OCI-LY7 (cell line): ENCODE results near the gene IER5L.

Experiments used
- CTCF ChIP-seq: fragments of 200-600 bp; sonication (generic); conservative IDR thresholded peaks from 2 replicates; pipeline ENCODE4 v1.5.1; 2014; ENCODE audit warnings: mild to moderate bottlenecking, antibody characterized with exemption, low read length, moderate library complexity, mixed read lengths
- EZH2phosphoT487 ChIP-seq: fragments of 200-600 bp; sonication (generic); IDR thresholded peaks from 2 replicates; pipeline ENCODE4 v1.6.1; 2018; ENCODE audit warnings: low read depth, borderline replicate concordance, mild to moderate bottlenecking, mixed run types, antibody characterized with exemption, low read length, moderate library complexity, mixed read lengths

- TF ChIP-seq EZH2phosphoT487 (no peak), CTCF (no peak)
Measured at GRCh38 chr9:129181246-129181645, 3.2 kb upstream of the IER5L start.
